SK-N-SH (cell line): ENCODE data around the gene DAGLA. TPM values are rescaled to one million over a fixed set of nuclear protein-coding genes. Genes with fewer than 3 reads are reported as not detected.

Source experiments
- CTCF ChIA-PET: fragments of 300-600, 350-600 bp; formaldehyde crosslinking; extraction: SDS; loops from one replicate; lab custom pipeline; 2021; lab: Yijun Ruan, JAX
- POLR2A ChIA-PET: fragments of 350-600 bp; sonication (Branson Sonifier 250); formaldehyde crosslinking; extraction: SDS; loops from one replicate; lab custom pipeline; 2020; ENCODE audit warnings: antibody characterized with exemption, inconsistent platforms; lab: Yijun Ruan, JAX
- DNase-seq: peaks from one replicate; pipeline ENCODE4 v3.0.0; 2012
- H2AFZ ChIP-seq: fragments of 200-600 bp; sonication (generic); 2 replicates; pipeline ENCODE4 v1.8.1; 2016; ENCODE audit warnings: antibody characterized with exemption, mild to moderate bottlenecking, low read depth
- H3F3A ChIP-seq: fragments of 200-600 bp; sonication (generic); replicated peaks from 2 replicates; pipeline ENCODE3; 2016; ENCODE audit warnings: antibody characterized with exemption, mild to moderate bottlenecking; ENCODE audit not compliant: insufficient read depth
- H3K27ac ChIP-seq, 2 experiments: fragments of 200-500 bp in 1 of 2; fragments of 200-600 bp in 1 of 2; sonication (Bioruptor generic) in 1 of 2; sonication (generic), shearing (Covaris generic) in 1 of 2; 2 replicates each; pipeline versions ENCODE4 v1.5.1 to v1.6.1; 2014 to 2016; ENCODE audit warnings: low read depth in 2 of 2, inconsistent platforms in 1 of 2, low read length in 1 of 2, mild to moderate bottlenecking in 1 of 2, mixed read lengths in 1 of 2
- H3K27me3 ChIP-seq: fragments of 200-600 bp; sonication (generic), shearing (Covaris generic); 2 replicates; pipeline ENCODE4 v1.6.1; 2016; ENCODE audit warnings: mixed run types; ENCODE audit not compliant: insufficient read depth
- H3K36me3 ChIP-seq, 2 experiments: fragments of 200-500 bp in 1 of 2; fragments of 200-600 bp in 1 of 2; sonication (Bioruptor generic) in 1 of 2; sonication (generic) in 1 of 2; replicated peaks in 1 of 2; 2 replicates each; pipeline versions ENCODE3 to v1.5.1; 2014 to 2016; ENCODE audit warnings: low read length in 1 of 2, mild to moderate bottlenecking in 1 of 2; ENCODE audit not compliant: insufficient read depth in 2 of 2, control insufficient read depth in 1 of 2
- H3K4me1 ChIP-seq, 2 experiments: fragments of 200-500 bp in 1 of 2; fragments of 200-600 bp in 1 of 2; sonication (Bioruptor generic) in 1 of 2; sonication (generic), shearing (Covaris generic) in 1 of 2; 2 replicates each; pipeline versions ENCODE4 v1.5.1 to v1.6.1; 2014 to 2016; ENCODE audit warnings: low read depth in 1 of 2, low read length in 1 of 2, mixed run types in 1 of 2; ENCODE audit not compliant: insufficient read depth in 2 of 2, control insufficient read depth in 1 of 2
- H3K4me2 ChIP-seq: fragments of 200-600 bp; sonication (generic), shearing (Covaris generic); 2 replicates; pipeline ENCODE4 v1.6.1; 2017; ENCODE audit warnings: mixed run types
- H3K4me3 ChIP-seq, 2 experiments: fragments of 200-500 bp in 1 of 2; fragments of 200-600 bp in 1 of 2; sonication (Bioruptor generic) in 1 of 2; sonication (generic), shearing (Covaris generic) in 1 of 2; 2 replicates each; pipeline versions ENCODE4 v1.5.1 to v1.8.1; 2014 to 2016; ENCODE audit warnings: low read depth in 2 of 2, inconsistent platforms in 1 of 2, low read length in 1 of 2, mild to moderate bottlenecking in 1 of 2, mixed read lengths in 1 of 2, moderate library complexity in 1 of 2
- H3K79me2 ChIP-seq: fragments of 200-600 bp; sonication (generic); 2 replicates; pipeline ENCODE4 v1.8.1; 2017; ENCODE audit warnings: mild to moderate bottlenecking; ENCODE audit not compliant: insufficient read depth
- H3K9ac ChIP-seq: fragments of 200-600 bp; sonication (generic); 2 replicates; pipeline ENCODE4 v1.6.1; 2017; ENCODE audit warnings: mixed run types
- H3K9me2 ChIP-seq: fragments of 200-600 bp; sonication (generic); 2 replicates; pipeline ENCODE4 v1.6.1; 2017; ENCODE audit warnings: mixed run types
- H3K9me3 ChIP-seq: fragments of 200-600 bp; sonication (generic); 2 replicates; pipeline ENCODE4 v1.6.1; 2017; ENCODE audit warnings: mixed run types, mild to moderate bottlenecking, moderate library complexity
- H4K20me1 ChIP-seq: fragments of 200-600 bp; sonication (generic); 2 replicates; pipeline ENCODE4 v1.6.1; 2017; ENCODE audit warnings: mild to moderate bottlenecking, mixed run types; ENCODE audit not compliant: insufficient read depth
- CHD2 ChIP-seq: fragments of 150-350 bp; IDR thresholded peaks from 2 replicates; pipeline ENCODE4 v1.6.1; 2018; ENCODE audit warnings: low read length; ENCODE audit not compliant: partially characterized antibody
- EP300 ChIP-seq, 2 experiments: IDR thresholded peaks; 2 replicates each; pipeline versions ENCODE4 v1.4.0 to v1.6.1; 2012; ENCODE audit warnings: borderline replicate concordance in 1 of 2, low read depth in 1 of 2, low read length in 1 of 2
- GABPA ChIP-seq: IDR thresholded peaks from 2 replicates; pipeline ENCODE4 v1.4.0; 2012; ENCODE audit warnings: low read depth, mild to moderate bottlenecking
- JUND ChIP-seq: IDR thresholded peaks from 2 replicates; pipeline ENCODE4 v1.4.0; 2012
- MEF2A ChIP-seq: IDR thresholded peaks from 2 replicates; pipeline ENCODE4 v1.4.0; 2012; ENCODE audit warnings: low read depth, borderline replicate concordance
- POLR2AphosphoS5 ChIP-seq: IDR thresholded peaks from 2 replicates; pipeline ENCODE4 v1.6.1; 2012; ENCODE audit warnings: low read depth, low read length
- RAD21 ChIP-seq: IDR thresholded peaks from 2 replicates; pipeline ENCODE4 v1.6.1; 2012; ENCODE audit warnings: mild to moderate bottlenecking, low read length
- RCOR1 ChIP-seq: fragments of 150-350 bp; IDR thresholded peaks from 2 replicates; pipeline ENCODE4 v1.6.1; 2017; ENCODE audit warnings: antibody characterized with exemption, low read length
- RXRA ChIP-seq: IDR thresholded peaks from 2 replicates; pipeline ENCODE4 v1.4.0; 2012; ENCODE audit warnings: low read depth, mild to moderate bottlenecking, borderline replicate concordance
- TCF12 ChIP-seq: IDR thresholded peaks from 2 replicates; pipeline ENCODE4 v1.4.0; 2012
- TEAD4 ChIP-seq: IDR thresholded peaks from 2 replicates; pipeline ENCODE4 v1.4.0; 2012; ENCODE audit warnings: mild to moderate bottlenecking, borderline replicate concordance; ENCODE audit not compliant: insufficient read depth
- WGBS: methylation state at CpG from one replicate; pipeline ENCODE4 v1.1.6; 2017; ENCODE audit warnings: low lambda C conversion rate; 5-methylcytosine and 5-hydroxymethylcytosine counted together
- polyA plus RNA-seq, 3 experiments: library from polyadenylated mRNA; depleted of rRNA; stranded (reverse); fragments of >200 nt; gene quantifications; 2 replicates each; pipeline ENCODE4 v1.2.3, GENCODE V29; 2012
- TF ChIP-seq, protein P1 (sequence below): fragments of 200-600 bp; sonication (generic); IDR thresholded peaks from 2 replicates; pipeline ENCODE4 v1.6.1; 2017; ENCODE audit warnings: antibody characterized with exemption, mild to moderate bottlenecking, moderate library complexity
- TF ChIP-seq, protein P2 (sequence below): fragments of 150-350 bp; IDR thresholded peaks from 2 replicates; pipeline ENCODE4 v1.6.1; 2017; ENCODE audit warnings: antibody characterized with exemption, low read length, low read depth, borderline replicate concordance
- TF ChIP-seq, protein P3 (sequence below): IDR thresholded peaks from 2 replicates; pipeline ENCODE4 v1.4.0; 2012; ENCODE audit warnings: low read depth
- TF ChIP-seq, protein P4 (sequence below): IDR thresholded peaks from 2 replicates; pipeline ENCODE4 v1.4.0; 2012; ENCODE audit warnings: low read depth, borderline replicate concordance
- TF ChIP-seq, protein P5 (sequence below): fragments of 150-350 bp; IDR thresholded peaks from 2 replicates; pipeline ENCODE4 v1.6.1; 2016; ENCODE audit warnings: mild to moderate bottlenecking, low read depth, low read length

The DAGLA gene
- polyA plus RNA-seq, 1 of the 3 experiments (the other 2 are of a cell fraction) = 3.3 TPM

DNA sequence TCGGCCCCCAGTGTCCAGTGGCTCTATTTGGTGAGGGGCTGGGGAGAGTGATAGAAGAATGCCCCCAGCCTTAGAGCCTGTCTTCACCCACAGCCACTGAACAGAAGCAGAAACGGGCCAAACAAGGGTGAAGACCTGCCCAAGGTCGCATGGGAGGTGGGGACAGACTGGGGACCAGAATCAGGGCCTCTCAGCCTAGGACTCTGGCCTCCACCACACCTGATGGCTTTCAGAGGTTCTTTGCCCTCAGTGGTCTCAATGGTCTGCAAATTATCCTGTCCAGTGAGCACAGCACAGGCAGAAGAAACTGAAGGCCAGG is 67.7 kb downstream of the DAGLA start:
- Histone ChIP-seq H3K9me3 (no peaks in the 10 kb centered on the region), H3K36me3 (no peaks in the 10 kb centered on the region), H3K4me2 (no peak overlapping the region), H3K27ac (no peak overlapping the region), H2AFZ (no peak overlapping the region), H3K4me1 (peaks cover 0 to 15% of the 10 kb centered on the region in 2 experiments; a peak in 1 of 4 replicates), H3F3A (no peaks in the 10 kb centered on the region), H4K20me1 (no peaks in the 10 kb centered on the region), H3K27me3 (no peaks in the 10 kb centered on the region), H3K9me2 (no peaks in the 10 kb centered on the region), H3K79me2 (no peaks in the 10 kb centered on the region), H3K9ac (no peak overlapping the region), H3K4me3 (no peak overlapping the region; a peak in 1 of 4 replicates)
- TF ChIP-seq, protein P1, sequence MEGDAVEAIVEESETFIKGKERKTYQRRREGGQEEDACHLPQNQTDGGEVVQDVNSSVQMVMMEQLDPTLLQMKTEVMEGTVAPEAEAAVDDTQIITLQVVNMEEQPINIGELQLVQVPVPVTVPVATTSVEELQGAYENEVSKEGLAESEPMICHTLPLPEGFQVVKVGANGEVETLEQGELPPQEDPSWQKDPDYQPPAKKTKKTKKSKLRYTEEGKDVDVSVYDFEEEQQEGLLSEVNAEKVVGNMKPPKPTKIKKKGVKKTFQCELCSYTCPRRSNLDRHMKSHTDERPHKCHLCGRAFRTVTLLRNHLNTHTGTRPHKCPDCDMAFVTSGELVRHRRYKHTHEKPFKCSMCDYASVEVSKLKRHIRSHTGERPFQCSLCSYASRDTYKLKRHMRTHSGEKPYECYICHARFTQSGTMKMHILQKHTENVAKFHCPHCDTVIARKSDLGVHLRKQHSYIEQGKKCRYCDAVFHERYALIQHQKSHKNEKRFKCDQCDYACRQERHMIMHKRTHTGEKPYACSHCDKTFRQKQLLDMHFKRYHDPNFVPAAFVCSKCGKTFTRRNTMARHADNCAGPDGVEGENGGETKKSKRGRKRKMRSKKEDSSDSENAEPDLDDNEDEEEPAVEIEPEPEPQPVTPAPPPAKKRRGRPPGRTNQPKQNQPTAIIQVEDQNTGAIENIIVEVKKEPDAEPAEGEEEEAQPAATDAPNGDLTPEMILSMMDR = no peak; the same call in 1 of the 2 replicates
- TF ChIP-seq CHD2 = no peak
- no peak for TF ChIP-seq POLR2AphosphoS5
- TF ChIP-seq, protein P2, sequence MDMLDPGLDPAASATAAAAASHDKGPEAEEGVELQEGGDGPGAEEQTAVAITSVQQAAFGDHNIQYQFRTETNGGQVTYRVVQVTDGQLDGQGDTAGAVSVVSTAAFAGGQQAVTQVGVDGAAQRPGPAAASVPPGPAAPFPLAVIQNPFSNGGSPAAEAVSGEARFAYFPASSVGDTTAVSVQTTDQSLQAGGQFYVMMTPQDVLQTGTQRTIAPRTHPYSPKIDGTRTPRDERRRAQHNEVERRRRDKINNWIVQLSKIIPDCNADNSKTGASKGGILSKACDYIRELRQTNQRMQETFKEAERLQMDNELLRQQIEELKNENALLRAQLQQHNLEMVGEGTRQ = no peak
- TF ChIP-seq JUND = no peak
- no peak for TF ChIP-seq EP300 (IDR thresholded peaks at IDR 0.05; ENCODE audit: borderline replicate concordance in 1 of 2, low read depth in 1 of 2, low read length in 1 of 2)
- TF ChIP-seq, protein P3, sequence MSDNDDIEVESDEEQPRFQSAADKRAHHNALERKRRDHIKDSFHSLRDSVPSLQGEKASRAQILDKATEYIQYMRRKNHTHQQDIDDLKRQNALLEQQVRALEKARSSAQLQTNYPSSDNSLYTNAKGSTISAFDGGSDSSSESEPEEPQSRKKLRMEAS = no peak
- TF ChIP-seq, protein P4, sequence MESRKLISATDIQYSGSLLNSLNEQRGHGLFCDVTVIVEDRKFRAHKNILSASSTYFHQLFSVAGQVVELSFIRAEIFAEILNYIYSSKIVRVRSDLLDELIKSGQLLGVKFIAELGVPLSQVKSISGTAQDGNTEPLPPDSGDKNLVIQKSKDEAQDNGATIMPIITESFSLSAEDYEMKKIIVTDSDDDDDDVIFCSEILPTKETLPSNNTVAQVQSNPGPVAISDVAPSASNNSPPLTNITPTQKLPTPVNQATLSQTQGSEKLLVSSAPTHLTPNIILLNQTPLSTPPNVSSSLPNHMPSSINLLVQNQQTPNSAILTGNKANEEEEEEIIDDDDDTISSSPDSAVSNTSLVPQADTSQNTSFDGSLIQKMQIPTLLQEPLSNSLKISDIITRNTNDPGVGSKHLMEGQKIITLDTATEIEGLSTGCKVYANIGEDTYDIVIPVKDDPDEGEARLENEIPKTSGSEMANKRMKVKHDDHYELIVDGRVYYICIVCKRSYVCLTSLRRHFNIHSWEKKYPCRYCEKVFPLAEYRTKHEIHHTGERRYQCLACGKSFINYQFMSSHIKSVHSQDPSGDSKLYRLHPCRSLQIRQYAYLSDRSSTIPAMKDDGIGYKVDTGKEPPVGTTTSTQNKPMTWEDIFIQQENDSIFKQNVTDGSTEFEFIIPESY = no peak
- TF ChIP-seq TEAD4 = no peak
- no peak for TF ChIP-seq RAD21
- no peak for TF ChIP-seq RXRA
- TF ChIP-seq, protein P5, sequence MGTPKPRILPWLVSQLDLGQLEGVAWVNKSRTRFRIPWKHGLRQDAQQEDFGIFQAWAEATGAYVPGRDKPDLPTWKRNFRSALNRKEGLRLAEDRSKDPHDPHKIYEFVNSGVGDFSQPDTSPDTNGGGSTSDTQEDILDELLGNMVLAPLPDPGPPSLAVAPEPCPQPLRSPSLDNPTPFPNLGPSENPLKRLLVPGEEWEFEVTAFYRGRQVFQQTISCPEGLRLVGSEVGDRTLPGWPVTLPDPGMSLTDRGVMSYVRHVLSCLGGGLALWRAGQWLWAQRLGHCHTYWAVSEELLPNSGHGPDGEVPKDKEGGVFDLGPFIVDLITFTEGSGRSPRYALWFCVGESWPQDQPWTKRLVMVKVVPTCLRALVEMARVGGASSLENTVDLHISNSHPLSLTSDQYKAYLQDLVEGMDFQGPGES = no peak
- no peak for TF ChIP-seq TCF12
- no peak for TF ChIP-seq RCOR1
- TF ChIP-seq MEF2A = no peak
- TF ChIP-seq GABPA = no peak
- POLR2A ChIA-PET = interaction anchor here (0.7 to 2.5 kb wide), 7 partner anchors 15 to 347 kb away, joined by 3 to 23 read pairs (median 3); partner anchors contain the start of genes FEN1 and TMEM258
- WGBS = 50% methylated on average over 2 of the region's 3 CpGs
- CTCF ChIA-PET = interaction anchor here (0.5 to 9.1 kb wide), 49 partner anchors 9 to 368 kb away, joined by 3 to 285 read pairs (median 4); partner anchors contain the start of genes FADS2, FEN1 and TMEM258
- no peak for DNase-seq
